Measurements from ENCODE around the gene PAQR6.
A peak's percentile ranks its signal among the peaks of the same experiment; 100 is the strongest.
"Not testable (repeated sequence)": the region's sequence is repeated elsewhere in the genome, so short reads cannot be mapped to it uniquely, and the experiment has no call there.

Gene PAQR6

DNA sequence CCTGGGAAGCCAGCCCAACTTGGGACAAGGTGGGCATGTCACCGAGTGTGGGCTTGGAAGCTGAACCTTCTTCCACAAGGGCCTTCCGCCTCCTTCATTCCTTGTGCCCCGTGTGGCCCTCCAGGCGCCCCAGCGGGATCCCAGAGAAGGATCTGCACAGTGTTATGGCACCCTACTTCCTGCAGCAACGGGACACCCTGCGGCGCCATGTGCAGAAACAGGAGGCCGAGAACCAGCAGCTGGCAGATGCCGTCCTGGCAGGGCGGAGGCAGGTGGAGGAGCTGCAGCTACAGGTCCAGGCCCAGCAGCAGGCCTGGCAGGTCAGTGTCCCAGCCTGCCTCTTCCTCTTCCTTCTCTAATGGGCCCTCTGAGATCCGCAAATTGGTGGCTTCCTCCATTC is 11.7 kb downstream of the PAQR6 start:
- H3K9me3 ChIP-seq, result no peaks in the 10 kb centered on the region
- in situ Hi-C loops (cut with MboI; ENCODE audit: low sequenced_read_pairs), result no loop called here
- no peaks in the 10 kb centered on the region for H3K4me1 ChIP-seq
- H3K36me3 ChIP-seq (replicated peaks), result peaks cover 58% of the 10 kb centered on the region
- no peak for DNase-seq (ENCODE audit: low spot score in 2 of 2)
- no peaks in the 10 kb centered on the region for H3K27me3 ChIP-seq (ENCODE audit: low read depth)
- H3K4me3 ChIP-seq, result no peak overlapping the region

DNA sequence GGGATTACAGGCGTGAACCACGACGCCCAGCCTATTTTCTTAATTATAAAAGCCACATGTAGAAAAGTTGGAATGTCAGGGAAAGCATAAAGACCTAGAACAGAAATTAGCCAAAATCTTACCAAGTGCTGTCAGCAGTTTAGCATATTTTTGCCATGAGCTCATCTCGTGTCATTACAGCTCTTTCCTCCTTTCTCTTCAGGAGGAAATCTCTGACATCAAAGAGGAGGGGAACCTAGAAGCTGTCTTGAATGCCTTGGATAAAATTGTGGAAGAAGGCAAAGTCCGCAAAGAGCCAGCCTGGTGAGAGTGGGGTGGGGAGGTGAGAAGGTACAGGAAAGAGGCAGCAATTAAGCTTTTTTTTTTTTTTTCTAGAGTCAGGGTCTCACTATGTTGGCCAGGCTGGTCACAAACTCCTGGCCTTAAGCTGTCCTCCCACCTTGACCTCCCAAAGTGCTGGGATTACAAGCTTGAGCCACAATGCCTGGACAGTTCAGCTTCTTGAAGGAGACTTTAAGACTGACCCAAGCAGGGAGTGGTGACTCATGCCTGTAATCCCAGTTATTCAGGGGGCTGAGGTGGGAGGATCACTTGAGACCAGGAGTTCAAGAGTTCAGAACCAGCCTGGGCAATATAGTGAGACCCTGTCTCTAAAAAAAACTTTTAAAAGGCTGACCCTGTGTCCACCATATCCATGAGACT is 14.3 kb downstream of the PAQR6 start:
- Histone ChIP-seq H3K36me3 (replicated peaks) (peaks cover 50% of the 10 kb centered on the region), H3K4me3 (no peak overlapping the region), H3K27me3 (ENCODE audit: low read depth) (no peaks in the 10 kb centered on the region), H3K4me1 (no peaks in the 10 kb centered on the region), H3K9me3 (no peaks in the 10 kb centered on the region)
- in situ Hi-C loops (cut with MboI; ENCODE audit: low sequenced_read_pairs), result no loop called here
- no peak for DNase-seq (ENCODE audit: low spot score in 2 of 2)

GRCh38 chr1:156232201-156232894 is 15.5 kb downstream of the PAQR6 start:
- in situ Hi-C loops (cut with MboI; ENCODE audit: low sequenced_read_pairs), result no loop called here
- no peak overlapping the region for H3K4me3 ChIP-seq
- DNase-seq (ENCODE audit: low spot score in 2 of 2), result peak in 1 of 2 experiments; percentile 1
- no peaks in the 10 kb centered on the region for H3K4me1 ChIP-seq
- H3K9me3 ChIP-seq, result no peaks in the 10 kb centered on the region
- H3K27me3 ChIP-seq (ENCODE audit: low read depth), result no peaks in the 10 kb centered on the region
- peaks cover 43% of the 10 kb centered on the region for H3K36me3 ChIP-seq (replicated peaks)

GRCh38 chr1:156230473-156230837 is 17.4 kb downstream of the PAQR6 start:
- H3K9me3 ChIP-seq, result no peaks in the 10 kb centered on the region
- in situ Hi-C loops (cut with MboI; ENCODE audit: low sequenced_read_pairs), result no loop called here
- peaks cover 36% of the 10 kb centered on the region for H3K36me3 ChIP-seq (replicated peaks)
- no peak for DNase-seq (ENCODE audit: low spot score in 2 of 2)
- H3K27me3 ChIP-seq (ENCODE audit: low read depth), result no peaks in the 10 kb centered on the region
- no peaks in the 10 kb centered on the region for H3K4me1 ChIP-seq
- no peak overlapping the region for H3K4me3 ChIP-seq

DNA sequence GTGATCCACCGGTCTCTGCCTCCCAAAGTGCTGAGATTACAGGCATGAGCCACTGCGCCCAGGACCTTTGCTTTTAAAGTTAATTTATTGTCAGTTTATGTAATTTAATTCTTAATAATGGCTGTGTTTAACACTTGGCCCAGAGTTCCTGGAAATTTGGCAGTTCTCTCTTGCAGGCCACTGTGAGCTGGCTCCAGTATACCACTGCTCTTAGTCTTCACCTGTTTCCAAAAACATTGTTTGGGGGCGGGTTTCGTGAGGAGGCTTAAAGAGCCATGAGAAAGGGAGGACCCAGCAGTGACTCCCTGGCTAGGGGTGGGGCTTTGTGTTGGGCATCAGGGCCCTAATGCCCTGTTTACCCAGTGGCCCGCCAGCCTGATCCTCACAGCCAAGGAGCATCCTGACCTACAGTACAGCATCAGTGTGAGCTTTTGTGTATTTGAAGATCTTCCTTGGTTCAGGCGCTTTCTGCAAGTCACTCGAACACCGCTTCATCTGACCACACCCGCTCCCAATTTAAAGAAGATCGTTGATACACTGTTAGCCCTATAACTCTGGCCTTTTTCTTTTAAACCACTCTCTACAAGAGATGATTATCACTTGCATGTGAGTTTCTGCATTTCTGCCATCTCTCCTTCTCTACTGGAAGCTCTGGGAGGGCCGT is 17.9 kb downstream of the PAQR6 start:
- in situ Hi-C loops (cut with MboI; ENCODE audit: low sequenced_read_pairs), result no loop called here
- no peaks in the 10 kb centered on the region for H3K27me3 ChIP-seq (ENCODE audit: low read depth)
- peaks cover 35% of the 10 kb centered on the region for H3K36me3 ChIP-seq (replicated peaks)
- no peaks in the 10 kb centered on the region; the same call in 1 of the 2 replicates for H3K4me1 ChIP-seq
- H3K9me3 ChIP-seq, result no peaks in the 10 kb centered on the region
- peak in 1 of 2 experiments; percentile 1 for DNase-seq (ENCODE audit: low spot score in 2 of 2)
- H3K4me3 ChIP-seq, result no peak overlapping the region

- Histone ChIP-seq H3K27me3 (ENCODE audit: low read depth) (no peaks in the 10 kb centered on the region), H3K4me1 (no peaks in the 10 kb centered on the region; the same call in 1 of the 2 replicates), H3K9me3 (no peaks in the 10 kb centered on the region), H3K4me3 (no peak overlapping the region), H3K36me3 (replicated peaks) (peaks cover 26% of the 10 kb centered on the region)
- in situ Hi-C loops (cut with MboI; ENCODE audit: low sequenced_read_pairs), result no loop called here
- DNase-seq (ENCODE audit: low spot score in 2 of 2), result no peak
Observed at GRCh38 chr1:156228501-156228900, 19.4 kb downstream of the PAQR6 start.

DNA sequence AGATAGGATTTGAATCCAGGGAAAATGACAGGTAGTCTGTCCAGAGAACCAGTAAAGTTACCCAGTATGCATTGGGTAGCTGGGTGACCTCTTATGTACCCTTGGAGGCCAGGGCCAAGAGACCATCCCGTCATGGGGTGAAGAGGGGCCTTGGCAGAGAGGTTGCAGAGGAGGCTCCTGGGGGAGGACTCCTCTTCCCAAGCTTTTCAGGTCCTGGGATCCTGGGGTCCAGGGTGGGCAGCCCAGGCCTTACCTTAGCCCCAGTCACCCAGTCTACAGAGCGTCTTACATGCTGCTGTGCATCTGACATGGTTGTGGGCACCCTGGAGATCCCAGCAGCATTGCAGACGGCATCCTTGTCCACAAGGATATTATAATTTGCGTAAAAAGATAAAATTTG is 21.1 kb downstream of the PAQR6 start:
- Histone ChIP-seq H3K36me3 (replicated peaks) (peaks cover 37% of the 10 kb centered on the region), H3K4me3 (no peak overlapping the region), H3K4me1 (no peaks in the 10 kb centered on the region; the same call in 1 of the 2 replicates), H3K27me3 (ENCODE audit: low read depth) (no peaks in the 10 kb centered on the region), H3K9me3 (no peaks in the 10 kb centered on the region)
- DNase-seq (ENCODE audit: low spot score in 2 of 2), result no peak
- in situ Hi-C loops (cut with MboI; ENCODE audit: low sequenced_read_pairs), result no loop called here

DNA sequence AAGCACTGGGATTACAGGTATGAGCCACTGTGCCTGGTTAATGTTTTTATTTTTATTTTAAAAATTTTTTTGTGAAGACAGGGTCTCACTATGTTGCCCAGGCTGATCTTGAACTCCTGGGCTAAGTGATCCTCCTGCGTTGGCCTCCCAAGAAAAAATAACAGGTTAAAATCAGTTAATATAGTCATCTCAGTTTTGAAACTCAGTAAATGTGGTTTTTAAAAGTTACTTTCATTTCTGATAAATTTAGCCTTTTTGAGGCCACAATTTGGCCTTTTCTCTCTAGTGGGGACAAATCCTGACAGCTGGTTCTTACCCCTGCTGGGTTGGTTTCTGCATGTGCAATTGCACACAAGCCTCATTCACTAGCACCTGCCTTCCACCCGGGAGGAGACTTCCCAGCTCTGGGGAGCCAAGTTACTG is 21.7 kb downstream of the PAQR6 start:
- DNase-seq (ENCODE audit: low spot score in 2 of 2), result peak in 1 of 2 experiments; percentile 0

DNA sequence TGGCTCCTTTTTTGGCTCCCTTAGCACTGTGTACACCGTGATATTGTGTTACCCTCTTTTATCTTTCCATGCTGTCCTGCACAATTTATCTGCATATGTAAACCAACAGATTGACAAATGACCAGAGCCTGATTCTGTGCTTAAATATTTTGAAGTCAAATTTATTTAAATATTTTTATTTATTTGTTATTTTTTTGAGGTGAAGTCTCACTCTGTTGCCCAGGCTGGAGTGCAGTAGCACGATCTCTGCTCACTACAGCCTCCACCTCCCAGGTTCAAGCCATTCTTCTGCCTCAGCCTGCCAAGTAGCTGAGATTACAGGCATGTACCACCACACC is 22.2 kb downstream of the PAQR6 start:
- DNase-seq (ENCODE audit: low spot score in 2 of 2), result no peak
- Histone ChIP-seq H3K4me1 (no peaks in the 10 kb centered on the region; the same call in 1 of the 2 replicates), H3K4me3 (no peak overlapping the region), H3K27me3 (ENCODE audit: low read depth) (no peaks in the 10 kb centered on the region), H3K36me3 (replicated peaks) (peaks cover 45% of the 10 kb centered on the region), H3K9me3 (no peaks in the 10 kb centered on the region)
- in situ Hi-C loops (cut with MboI; ENCODE audit: low sequenced_read_pairs), result no loop called here

More for the DNA sequence above, 21.7 kb downstream of the PAQR6 start:
- peaks cover 40% of the 10 kb centered on the region for H3K36me3 ChIP-seq (replicated peaks)
- H3K4me1 ChIP-seq, result no peaks in the 10 kb centered on the region; the same call in 1 of the 2 replicates
- H3K27me3 ChIP-seq (ENCODE audit: low read depth), result no peaks in the 10 kb centered on the region
- in situ Hi-C loops (cut with MboI; ENCODE audit: low sequenced_read_pairs), result no loop called here
- no peak overlapping the region for H3K4me3 ChIP-seq
- H3K9me3 ChIP-seq, result no peaks in the 10 kb centered on the region

GRCh38 chr1:156221986-156222692 is 25.7 kb downstream of the PAQR6 start:
- in situ Hi-C loops (cut with MboI; ENCODE audit: low sequenced_read_pairs), result loop anchor here (5.0 kb wide), 1 partner anchor 80 kb away; no protein-coding TSS in a partner anchor
- Histone ChIP-seq H3K36me3 (replicated peaks) (peaks cover 43% of the 10 kb centered on the region), H3K9me3 (no peaks in the 10 kb centered on the region), H3K4me3 (no peak overlapping the region), H3K4me1 (no peaks in the 10 kb centered on the region; the same call in 1 of the 2 replicates), H3K27me3 (ENCODE audit: low read depth) (no peaks in the 10 kb centered on the region)
- peak in 1 of 2 experiments; percentile 1 for DNase-seq (ENCODE audit: low spot score in 2 of 2)

DNA sequence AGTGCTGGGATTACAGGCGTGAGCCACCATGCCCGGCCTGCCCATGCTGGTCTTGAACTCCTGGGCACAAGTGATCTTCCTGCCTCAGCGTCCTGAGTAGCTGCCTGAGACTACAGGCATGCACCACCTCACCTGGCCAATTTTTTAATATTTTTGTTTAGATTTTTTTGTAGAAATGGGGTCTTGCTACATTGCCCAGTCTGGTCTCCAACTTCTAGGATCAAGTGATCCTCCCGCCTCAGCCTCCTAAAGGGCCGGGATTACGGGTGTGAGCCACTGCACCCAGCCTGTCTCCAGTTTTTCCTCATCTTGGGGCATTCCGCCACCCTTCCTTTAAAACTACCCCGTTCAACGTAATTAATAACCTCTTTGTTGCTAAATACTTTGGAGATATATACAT is 27.6 kb downstream of the PAQR6 start:
- no peaks in the 10 kb centered on the region for H3K9me3 ChIP-seq
- peak in 1 of 2 experiments; percentile 1 for DNase-seq (ENCODE audit: low spot score in 2 of 2)
- no peaks in the 10 kb centered on the region for H3K27me3 ChIP-seq (ENCODE audit: low read depth)
- no peak overlapping the region for H3K4me3 ChIP-seq
- H3K36me3 ChIP-seq (replicated peaks), result peaks cover 37% of the 10 kb centered on the region
- H3K4me1 ChIP-seq, result no peaks in the 10 kb centered on the region; the same call in 1 of the 2 replicates
- in situ Hi-C loops (cut with MboI; ENCODE audit: low sequenced_read_pairs), result loop anchor here (5.0 kb wide), 1 partner anchor 78 kb away; no protein-coding TSS in a partner anchor

GRCh38 chr1:156217871-156218270 is 30.0 kb downstream of the PAQR6 start:
- Histone ChIP-seq H3K4me1 (peaks cover 7% of the 10 kb centered on the region), H3K36me3 (replicated peaks) (peaks cover 29% of the 10 kb centered on the region), H3K9me3 (no peaks in the 10 kb centered on the region), H3K4me3 (no peak overlapping the region), H3K27me3 (ENCODE audit: low read depth) (no peaks in the 10 kb centered on the region)
- in situ Hi-C loops (cut with MboI; ENCODE audit: low sequenced_read_pairs), result no loop called here
- DNase-seq (ENCODE audit: low spot score in 2 of 2), result no peak

GRCh38 chr1:156216361-156217086 is 31.3 kb downstream of the PAQR6 start:
- Histone ChIP-seq H3K4me1 (peaks cover 12% of the 10 kb centered on the region), H3K36me3 (replicated peaks) (peaks cover 30% of the 10 kb centered on the region)
- H3K27me3 ChIP-seq (ENCODE audit: low read depth); DNase-seq (ENCODE audit: low spot score in 2 of 2); in situ Hi-C loops (cut with MboI; ENCODE audit: low sequenced_read_pairs); H3K9me3 ChIP-seq; H3K4me3 ChIP-seq: not testable (repeated sequence)

Data from HAP-1 (cell line).